HG03108 (cell line): ENCODE measurements around the gene CYP4F8.
"Not testable (repeated sequence)": the region's sequence is repeated elsewhere in the genome, so short reads cannot be mapped to it uniquely, and the experiment has no call there.

ENCODE experiments used
- ATAC-seq: cut with Tn5 transposase; IDR thresholded peaks from one replicate; pipeline ENCODE4 v1.9.1; 2021; ENCODE audit warnings: moderate library complexity; ENCODE audit not compliant: unreplicated experiment

Gene CYP4F8

GRCh38 chr19:15642807-15643206 is 27.8 kb downstream of the CYP4F8 start:
- ATAC-seq, result no peak

GRCh38 chr19:15643387-15643786 is 28.4 kb downstream of the CYP4F8 start:
- no peak for ATAC-seq

- ATAC-seq, result no peak
Measured at GRCh38 chr19:15644066-15644741, 29.2 kb downstream of the CYP4F8 start.

- ATAC-seq, result no peak
Measured at GRCh38 chr19:15644816-15645215, 29.8 kb downstream of the CYP4F8 start.

GRCh38 chr19:15649526-15649925 is 34.5 kb downstream of the CYP4F8 start:
- ATAC-seq, result no peak

- ATAC-seq, result not testable (repeated sequence)
Measured at GRCh38 chr19:15650123-15650522, 35.1 kb downstream of the CYP4F8 start.

GRCh38 chr19:15651791-15652190 is 36.8 kb downstream of the CYP4F8 start:
- ATAC-seq, result no peak

- ATAC-seq, result no peak
Measured at GRCh38 chr19:15652559-15653278, 37.7 kb downstream of the CYP4F8 start.

- no peak for ATAC-seq
Measured at GRCh38 chr19:15656467-15656866, 41.4 kb downstream of the CYP4F8 start.

- no peak for ATAC-seq
Measured at GRCh38 chr19:15663247-15663646, 48.2 kb downstream of the CYP4F8 start.

- ATAC-seq, result no peak
Measured at GRCh38 chr19:15666186-15666585, 51.2 kb downstream of the CYP4F8 start.

GRCh38 chr19:15666883-15667282 is 51.9 kb downstream of the CYP4F8 start:
- no peak for ATAC-seq

GRCh38 chr19:15669440-15669839 is 54.4 kb downstream of the CYP4F8 start:
- ATAC-seq, result no peak

GRCh38 chr19:15669891-15670290 is 54.9 kb downstream of the CYP4F8 start:
- no peak for ATAC-seq

GRCh38 chr19:15671237-15671821 is 56.3 kb downstream of the CYP4F8 start:
- ATAC-seq, result no peak

- no peak for ATAC-seq
Measured at GRCh38 chr19:15671891-15672579, 57.0 kb downstream of the CYP4F8 start.

- no peak for ATAC-seq
Measured at GRCh38 chr19:15672580-15673175, 57.7 kb downstream of the CYP4F8 start, which contains the start of gene CYP4F12. TSS of gene CYP4F12 (plus strand) at chr19:15673087. CDS start at chr19:15673530, 443 bp downstream.

- no peak for ATAC-seq
Measured at GRCh38 chr19:15673176-15673654, 58.2 kb downstream of the CYP4F8 start.

- ATAC-seq, result no peak
Measured at GRCh38 chr19:15675560-15675959, 60.5 kb downstream of the CYP4F8 start.

GRCh38 chr19:15679089-15679488 is 64.1 kb downstream of the CYP4F8 start:
- ATAC-seq, result no peak

GRCh38 chr19:15679865-15680264 is 64.8 kb downstream of the CYP4F8 start:
- not testable (repeated sequence) for ATAC-seq
